IPS-18c (cell line): ENCODE data around the gene CDK14.

Source experiments
- H3K4me3 ChIP-seq: 2 replicates; pipeline ENCODE4 v1.7.0; 2013; ENCODE audit warnings: low read depth, mild to moderate bottlenecking, low read length, moderate library complexity; ENCODE audit not compliant: insufficient read depth
- H3K9me3 ChIP-seq: one replicate; pipeline ENCODE4 v1.6.1; 2013; ENCODE audit warnings: mild to moderate bottlenecking, low read length, moderate library complexity; ENCODE audit not compliant: control insufficient read depth, insufficient read depth

The CDK14 gene

DNA sequence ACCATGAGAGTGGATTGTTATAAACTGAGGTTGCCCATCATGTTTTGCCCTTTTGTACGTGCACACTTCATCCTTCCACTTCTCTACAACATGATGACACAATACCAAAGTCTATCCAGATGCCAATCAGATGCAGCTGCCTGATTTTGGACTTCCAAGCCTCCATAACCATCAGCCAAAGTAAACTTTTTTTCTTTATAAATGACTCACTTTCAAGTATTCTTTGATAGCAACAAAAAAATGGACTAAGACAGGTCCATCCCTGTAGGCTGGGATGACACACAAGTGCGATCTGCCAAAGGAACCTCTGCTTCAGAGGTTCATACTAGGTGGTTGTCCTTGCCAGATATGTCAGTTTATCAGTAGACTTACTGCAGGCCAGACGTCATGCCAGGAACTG lies 347.9 kb downstream of the CDK14 start:
- Histone ChIP-seq H3K4me3 (no peak overlapping the region), H3K9me3 (no peaks in the 10 kb centered on the region)

DNA sequence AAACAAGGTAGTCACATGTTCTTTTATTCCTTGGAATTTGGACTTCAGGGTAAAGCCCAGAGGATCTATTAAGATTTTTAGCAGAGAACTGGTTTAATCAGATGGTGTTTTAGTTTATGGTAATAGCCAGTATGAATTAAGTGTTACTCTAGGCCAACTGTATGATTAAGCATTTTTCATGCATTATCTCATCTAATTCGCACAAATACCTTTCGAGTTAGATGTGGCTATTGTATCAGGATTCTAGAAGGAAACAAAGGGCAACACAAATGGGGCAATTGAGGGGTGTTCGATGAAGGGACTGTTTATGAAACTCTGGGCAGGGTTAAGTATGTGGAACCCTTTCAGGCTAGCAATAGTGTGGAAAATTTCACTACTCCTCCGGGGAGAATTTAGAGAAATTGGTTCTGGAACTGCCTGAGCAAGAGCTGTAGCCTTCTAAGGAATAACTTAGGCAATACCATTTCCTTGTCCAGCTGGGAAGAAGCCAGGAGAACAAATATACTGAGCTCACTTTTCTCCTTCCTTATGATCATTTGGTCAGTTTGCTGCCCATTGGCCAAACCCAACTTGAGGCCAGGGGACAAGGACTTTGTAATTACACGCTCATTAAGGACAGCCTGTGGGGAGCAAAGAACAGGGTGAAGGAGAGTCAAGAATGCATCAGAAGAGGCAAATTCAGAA lies 349.1 kb downstream of the CDK14 start:
- no peak overlapping the region for H3K4me3 ChIP-seq
- no peaks in the 10 kb centered on the region for H3K9me3 ChIP-seq

DNA sequence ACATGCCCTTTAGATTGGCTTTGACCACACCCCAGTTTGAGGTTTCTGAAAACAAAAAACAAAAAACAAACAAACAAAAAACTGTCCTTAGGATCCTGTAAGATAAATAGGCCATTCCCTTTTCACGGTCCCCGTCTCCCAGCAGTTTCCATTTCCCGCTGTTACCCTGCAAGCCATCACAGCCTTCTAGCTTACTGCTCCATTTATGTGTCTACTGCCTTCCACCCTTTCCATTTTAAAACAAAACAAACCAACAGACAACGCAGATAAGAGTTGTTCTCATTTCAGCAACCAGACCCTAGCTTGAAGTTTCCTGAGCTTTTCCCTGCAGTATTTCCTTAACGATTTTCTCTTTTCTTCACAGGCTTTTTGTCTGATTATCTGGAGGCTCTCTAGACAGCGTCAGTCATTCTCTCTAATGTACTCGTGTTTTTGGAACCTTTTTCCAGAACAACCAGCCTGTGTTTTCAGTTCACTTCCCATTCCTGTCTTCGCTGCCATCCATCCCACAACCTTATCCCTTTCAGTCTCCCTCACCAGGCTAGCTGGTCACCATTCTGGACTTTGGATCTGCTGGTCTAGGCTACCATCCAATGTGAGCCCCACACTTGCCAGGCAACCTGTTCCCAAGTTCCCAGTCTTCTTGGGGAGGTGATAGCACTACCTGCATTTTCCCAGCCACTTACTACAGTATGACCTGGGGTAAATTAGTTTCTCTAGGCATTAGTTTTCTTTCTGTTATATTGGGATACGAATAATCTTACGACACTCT lies 350.8 kb downstream of the CDK14 start:
- H3K4me3 ChIP-seq = no peak overlapping the region
- no peaks in the 10 kb centered on the region for H3K9me3 ChIP-seq

DNA sequence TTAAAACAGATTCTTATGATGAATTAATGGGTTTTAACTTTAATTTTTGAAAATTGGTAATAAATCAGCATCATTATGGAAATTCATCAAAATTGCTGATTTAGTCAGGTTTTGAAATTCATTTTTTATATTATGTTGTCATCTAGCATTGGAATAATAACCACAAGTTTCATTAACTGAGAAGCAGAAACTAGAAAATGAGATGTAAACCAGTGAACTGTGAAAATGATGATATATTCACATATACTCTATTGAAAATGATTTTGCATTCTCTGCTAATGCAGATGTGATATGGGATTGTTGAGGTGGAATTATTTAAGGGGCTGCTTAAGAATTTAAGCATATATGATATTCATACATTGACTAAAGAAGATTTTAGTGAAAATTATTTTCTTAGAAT lies 352.0 kb downstream of the CDK14 start:
- no peak overlapping the region for H3K4me3 ChIP-seq

DNA sequence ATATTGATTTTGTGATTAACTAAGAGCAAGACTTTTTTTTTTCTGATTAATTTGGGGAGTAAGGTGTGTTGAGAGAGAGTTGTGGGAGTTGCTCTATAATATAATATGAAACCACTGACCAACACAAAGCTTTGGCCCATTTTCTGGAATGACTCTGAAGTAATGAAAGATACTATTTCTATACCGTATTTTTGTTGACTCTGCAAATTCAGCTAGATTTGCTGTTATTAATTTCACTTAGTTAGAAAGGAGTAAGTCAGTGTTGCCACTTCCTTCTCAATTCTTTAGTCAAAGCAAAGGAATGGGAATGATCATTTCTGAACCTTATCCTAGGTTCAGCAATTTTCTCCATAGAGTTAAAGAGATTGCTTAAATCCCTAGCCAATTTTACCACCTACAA lies 355.1 kb downstream of the CDK14 start:
- H3K9me3 ChIP-seq = no peaks in the 10 kb centered on the region
- H3K4me3 ChIP-seq = no peak overlapping the region

More for the DNA sequence above, 352.0 kb downstream of the CDK14 start:
- no peaks in the 10 kb centered on the region for H3K9me3 ChIP-seq

DNA sequence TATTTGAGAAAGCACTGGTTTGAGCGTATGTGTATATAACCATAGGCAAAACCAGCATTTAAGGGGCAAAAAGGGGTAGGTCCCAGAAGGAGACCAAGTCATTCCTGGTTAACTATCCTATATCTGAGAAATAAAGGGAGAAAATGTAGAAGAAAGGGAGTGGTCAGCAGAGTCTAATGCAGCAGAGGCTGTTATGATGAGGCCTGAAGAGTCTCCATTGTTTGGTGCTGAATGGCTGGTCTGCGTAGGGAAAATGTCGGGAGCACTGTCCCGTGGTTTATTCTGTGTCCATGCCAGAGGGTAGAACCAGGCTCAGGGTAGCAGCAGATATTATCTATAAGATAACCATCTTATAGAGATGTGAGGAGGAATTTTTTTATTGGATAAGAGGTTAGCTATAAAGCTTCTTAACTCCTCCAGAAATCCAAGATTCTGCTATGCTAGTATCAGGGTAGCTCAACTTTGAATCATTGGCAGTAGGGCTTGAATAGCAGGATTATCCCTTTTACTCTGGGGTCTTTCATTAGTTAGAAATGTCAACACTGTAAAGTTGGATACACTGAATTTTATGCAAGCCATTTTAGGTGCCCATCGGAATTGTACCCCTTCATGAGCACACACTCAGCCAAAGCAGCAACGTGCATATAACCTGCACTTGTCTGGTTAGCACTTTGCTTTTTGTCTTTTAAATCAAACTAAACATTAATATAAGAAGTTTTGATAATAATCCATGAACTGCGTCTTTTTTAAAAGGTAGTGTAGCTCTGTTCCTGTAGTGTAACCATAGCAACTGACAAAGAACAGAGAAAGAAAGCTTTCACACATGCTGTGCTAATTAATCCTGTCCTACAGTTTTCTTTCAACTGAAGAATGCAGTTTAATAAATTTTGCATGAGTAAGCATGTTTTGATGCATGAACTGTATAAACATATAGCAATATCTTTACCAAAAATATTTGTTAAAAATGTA lies 356.1 kb downstream of the CDK14 start:
- H3K9me3 ChIP-seq = no peaks in the 10 kb centered on the region
- H3K4me3 ChIP-seq = no peak overlapping the region

DNA sequence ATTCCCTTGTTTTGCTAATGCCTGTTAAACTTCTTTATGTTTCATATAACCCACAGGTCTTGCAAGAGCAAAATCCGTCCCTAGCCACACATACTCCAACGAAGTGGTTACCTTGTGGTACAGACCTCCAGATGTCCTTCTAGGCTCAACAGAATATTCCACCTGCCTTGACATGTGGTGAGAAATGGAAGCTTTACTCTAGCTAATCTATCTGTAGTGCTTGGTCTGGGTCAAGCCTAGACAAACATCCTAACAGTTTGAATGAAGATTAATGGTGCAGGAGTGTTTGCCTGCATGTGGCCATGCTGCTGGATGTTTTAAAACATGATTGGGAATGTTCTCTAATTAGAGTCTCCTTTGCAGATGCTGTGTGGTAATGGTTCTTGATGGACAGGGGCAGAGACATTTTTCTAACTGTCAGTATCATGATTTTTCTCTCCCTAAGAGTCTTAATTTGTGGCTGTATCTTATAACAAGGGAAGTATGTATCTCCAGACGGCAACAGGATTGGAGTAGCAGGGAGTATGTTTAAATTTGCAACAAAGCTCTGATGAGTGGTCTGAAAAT lies 359.6 kb downstream of the CDK14 start:
- H3K4me3 ChIP-seq = no peak overlapping the region
- no peaks in the 10 kb centered on the region for H3K9me3 ChIP-seq

DNA sequence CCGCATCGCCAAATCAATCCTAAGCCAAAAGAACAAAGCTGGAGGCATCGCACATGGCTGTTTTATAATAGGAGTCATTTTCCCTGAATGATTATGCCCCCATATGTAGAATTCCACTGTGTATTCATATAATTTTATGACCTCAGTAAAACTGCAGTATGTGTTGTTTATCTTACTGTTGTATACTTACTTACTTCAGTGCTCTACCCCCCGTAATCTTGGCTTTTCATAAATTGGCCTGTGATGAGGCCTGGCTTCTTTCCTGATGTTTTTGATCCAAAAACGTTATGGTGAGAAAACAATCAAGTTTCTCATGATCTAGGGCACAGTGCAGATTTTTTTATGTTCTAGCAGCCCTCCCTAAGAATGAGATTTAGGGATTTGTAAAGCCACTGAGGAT lies 361.8 kb downstream of the CDK14 start:
- no peaks in the 10 kb centered on the region for H3K9me3 ChIP-seq
- no peak overlapping the region for H3K4me3 ChIP-seq

DNA sequence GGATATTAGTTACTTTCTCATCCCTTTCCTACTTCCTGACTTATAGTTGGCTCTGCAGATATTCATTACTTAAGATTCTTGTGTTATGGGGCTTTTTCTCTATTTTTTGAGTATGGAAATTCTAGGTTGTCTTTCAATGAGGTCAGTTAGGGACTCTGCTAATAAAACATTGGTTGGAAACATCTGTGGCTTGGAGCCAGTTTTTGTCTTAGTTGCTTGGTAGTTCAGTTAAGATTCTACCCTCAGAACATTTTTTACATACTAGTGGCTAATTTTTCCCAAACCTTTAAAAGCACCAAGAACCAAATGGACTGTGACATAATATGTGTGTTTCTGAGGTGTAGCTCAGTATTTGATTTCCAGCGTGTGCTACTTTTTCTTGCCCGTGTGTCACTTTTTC lies 362.5 kb downstream of the CDK14 start:
- H3K4me3 ChIP-seq = no peak overlapping the region

DNA sequence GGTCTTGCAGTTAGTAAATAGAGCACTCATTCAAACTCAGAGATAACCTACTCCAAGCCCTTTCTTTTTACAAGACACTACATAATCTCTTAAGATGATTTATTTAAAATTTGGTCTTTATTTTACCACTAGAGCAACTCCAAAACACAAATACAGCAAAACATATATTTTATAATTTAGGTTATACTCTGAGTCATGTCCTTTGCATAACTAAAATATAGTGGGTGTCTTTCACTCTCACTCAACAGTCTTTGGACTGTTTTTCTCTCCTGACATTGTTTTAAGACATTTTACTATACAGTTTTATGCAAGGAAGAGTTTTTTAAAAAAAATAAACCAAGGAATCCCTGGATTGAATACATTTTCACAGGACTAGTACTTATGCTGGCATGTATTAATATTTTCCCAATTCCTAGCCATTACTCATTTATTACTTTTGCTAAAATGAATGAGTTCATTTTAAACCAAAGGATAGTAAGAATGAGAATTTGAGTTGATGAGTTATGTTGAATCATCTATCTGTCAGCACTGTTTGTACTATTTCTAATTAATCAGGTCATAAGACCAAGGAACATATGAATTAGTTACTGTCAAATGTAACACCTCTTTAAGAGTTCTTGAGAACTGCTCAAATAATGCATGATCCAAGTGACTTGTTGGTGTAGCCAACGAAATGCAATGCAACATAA lies 365.1 kb downstream of the CDK14 start:
- H3K4me3 ChIP-seq = no peak overlapping the region
- H3K9me3 ChIP-seq = no peaks in the 10 kb centered on the region

More for the DNA sequence above, 362.5 kb downstream of the CDK14 start:
- no peaks in the 10 kb centered on the region for H3K9me3 ChIP-seq

DNA sequence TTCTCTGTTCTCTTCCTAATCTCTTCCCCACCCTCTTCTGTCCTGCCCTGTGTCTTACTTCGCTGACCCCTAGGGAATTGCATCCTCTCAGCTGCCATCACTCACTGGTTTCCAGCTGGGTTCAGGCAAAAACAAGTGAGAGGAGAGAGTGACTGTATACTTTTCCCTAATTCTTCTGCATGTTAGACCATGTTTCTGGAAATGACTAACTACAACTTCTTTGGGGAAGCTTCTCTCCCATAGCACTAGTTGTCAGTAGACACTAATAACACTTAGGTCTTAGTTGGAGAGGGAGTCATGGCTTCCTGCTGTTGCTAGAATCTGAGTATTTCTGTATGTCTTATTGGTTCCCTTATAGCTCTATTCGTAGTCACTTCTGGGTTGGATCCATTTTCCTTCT lies 369.1 kb downstream of the CDK14 start:
- no peaks in the 10 kb centered on the region for H3K9me3 ChIP-seq

DNA sequence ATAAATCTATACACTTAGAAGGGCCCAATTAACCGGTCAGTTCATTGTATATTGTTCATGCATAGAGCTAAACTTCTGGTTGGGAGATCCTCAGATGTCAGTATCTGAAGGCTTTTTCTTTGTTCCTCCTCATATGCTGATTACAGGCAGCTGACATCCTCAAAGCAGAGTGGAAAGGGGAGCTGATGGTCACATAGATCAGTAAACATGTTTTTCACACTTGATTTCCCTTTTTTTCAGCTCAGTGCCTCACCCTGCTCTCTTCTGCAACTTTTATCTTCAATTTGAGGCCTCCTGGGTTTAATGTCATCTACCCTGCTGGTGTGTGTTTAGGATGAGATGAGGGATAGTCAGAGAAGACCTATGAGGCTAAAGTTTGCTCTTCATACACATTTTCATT lies 370.2 kb downstream of the CDK14 start:
- H3K9me3 ChIP-seq = no peaks in the 10 kb centered on the region
- H3K4me3 ChIP-seq = no peak overlapping the region

More for the DNA sequence above, 369.1 kb downstream of the CDK14 start:
- no peak overlapping the region for H3K4me3 ChIP-seq

DNA sequence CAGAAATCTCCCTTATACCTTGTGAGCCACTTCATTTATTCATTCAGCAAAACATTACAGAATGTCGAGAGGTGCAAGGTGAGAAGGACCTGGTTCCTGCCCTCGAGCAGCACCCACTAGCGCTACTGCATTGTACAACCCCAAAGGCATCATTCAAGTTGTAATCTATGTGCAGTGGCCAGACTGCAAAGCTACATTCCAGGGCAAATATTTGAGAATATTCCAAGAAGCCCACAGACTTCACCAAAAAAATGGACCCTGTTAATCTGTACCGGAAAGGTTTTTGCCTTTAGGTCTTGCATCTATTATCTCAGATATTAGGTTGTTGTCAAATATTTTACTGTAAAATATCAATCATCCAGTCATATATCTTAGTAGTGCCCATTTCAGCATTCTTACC lies 372.8 kb downstream of the CDK14 start:
- Histone ChIP-seq H3K4me3 (no peak overlapping the region), H3K9me3 (no peaks in the 10 kb centered on the region)

DNA sequence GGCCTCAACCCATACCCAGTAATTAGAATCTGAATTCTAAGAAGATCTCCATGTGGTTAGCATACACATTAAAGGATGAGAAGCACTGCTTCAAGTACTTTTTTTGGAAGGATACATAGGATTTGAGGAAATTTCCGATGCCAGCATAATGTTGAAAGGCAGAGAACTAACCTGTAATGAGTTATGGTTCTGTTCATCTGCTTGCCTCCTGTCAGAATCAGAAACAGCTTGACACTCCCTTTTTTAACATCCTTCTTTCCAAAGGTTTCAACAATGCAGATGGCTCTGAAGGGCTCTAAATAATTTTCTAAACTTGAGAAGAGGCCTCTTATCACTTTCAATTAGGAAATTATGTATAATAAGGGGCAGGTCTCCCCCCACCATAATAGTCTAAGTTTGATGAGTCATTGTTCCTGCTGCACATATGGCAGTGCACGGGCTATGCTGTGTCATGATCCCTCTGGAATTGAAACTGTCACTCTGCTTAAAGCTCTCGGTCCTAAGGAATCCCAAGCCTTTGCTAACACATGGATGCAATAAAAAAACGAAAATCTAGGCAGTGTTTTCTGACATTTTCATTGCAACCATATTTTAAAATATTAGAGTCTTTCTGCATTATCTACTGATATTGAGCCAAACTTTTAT lies 376.9 kb downstream of the CDK14 start:
- H3K4me3 ChIP-seq = no peak overlapping the region
- no peaks in the 10 kb centered on the region for H3K9me3 ChIP-seq

DNA sequence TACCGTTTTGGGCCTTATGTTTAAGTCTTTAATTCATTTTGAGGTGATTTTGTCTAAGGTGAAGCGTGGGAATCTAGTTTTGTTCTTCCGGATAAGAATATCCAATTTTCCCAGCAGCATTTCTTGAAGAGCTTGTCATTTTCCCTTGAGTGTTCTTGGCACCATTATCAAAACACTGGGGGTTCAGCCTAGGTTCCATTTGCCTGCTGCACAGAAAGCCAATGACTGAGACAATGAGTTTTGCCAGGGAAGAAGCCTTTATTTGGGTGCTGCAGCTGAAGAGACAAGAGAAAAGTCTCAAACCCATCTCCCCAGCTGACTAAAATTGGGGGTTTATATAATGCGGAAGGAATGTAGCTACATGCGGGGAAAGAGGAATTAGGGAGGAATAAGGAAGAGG lies 380.9 kb downstream of the CDK14 start:
- Histone ChIP-seq H3K4me3 (no peak overlapping the region), H3K9me3 (no peaks in the 10 kb centered on the region)

DNA sequence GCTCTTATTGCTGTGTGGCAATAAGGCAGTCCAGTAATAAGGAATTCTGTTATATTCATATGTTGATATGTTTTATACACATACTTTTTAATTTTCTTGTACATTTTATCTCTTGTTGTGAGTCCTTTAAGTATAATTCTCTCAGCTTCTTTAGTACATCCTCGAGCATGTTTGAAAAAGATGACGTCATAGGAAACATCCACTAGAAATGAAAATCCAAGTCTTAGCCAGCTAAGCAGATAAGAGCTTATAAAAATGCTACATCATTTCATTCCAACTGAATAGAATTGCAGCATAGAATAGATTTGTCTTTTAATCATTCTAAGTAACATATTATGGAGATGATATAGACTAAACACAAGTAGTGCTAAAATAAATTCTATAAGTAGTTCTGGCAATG lies 384.4 kb downstream of the CDK14 start:
- no peak overlapping the region for H3K4me3 ChIP-seq
- H3K9me3 ChIP-seq = no peaks in the 10 kb centered on the region
